ENCODE measurements around the gene DSE.

DSE gene

GRCh38 chr6:116456927-116457326 lies 86.2 kb downstream of the DSE start:
- no peak overlapping the region for H3K4me3 ChIP-seq (ENCODE audit: low read depth, low read length)
- TF ChIP-seq CTCF (conservative IDR thresholded peaks at IDR 0.05; ENCODE audit: low read depth, low read length) = no peak
- no peak for DNase-seq (ENCODE audit: low read depth)

DNA sequence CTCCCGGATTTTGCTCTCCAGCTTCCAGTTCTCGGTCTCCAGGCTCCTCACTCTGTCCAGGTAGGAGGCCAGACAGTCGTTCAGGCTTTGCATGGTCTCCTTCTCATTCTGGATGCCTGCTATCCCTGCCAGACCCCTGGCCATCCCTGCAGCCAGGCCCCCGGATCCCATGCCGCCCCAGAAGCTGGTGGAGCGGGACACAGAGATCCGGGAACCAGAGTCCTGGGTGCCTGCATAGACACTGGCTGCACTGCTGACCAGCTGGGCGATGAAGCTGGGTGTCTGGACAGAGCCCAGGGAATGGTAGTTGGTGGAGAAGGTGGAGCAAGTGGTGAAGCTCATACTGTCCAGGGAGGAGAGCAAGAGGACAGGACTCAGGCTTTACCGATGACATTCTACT lies 87.5 kb downstream of the DSE start:
- H3K4me3 ChIP-seq (ENCODE audit: low read depth, low read length) = no peak overlapping the region
- DNase-seq (ENCODE audit: low read depth) = no peak
- TF ChIP-seq CTCF (conservative IDR thresholded peaks at IDR 0.05; ENCODE audit: low read depth, low read length) = no peak

DNA sequence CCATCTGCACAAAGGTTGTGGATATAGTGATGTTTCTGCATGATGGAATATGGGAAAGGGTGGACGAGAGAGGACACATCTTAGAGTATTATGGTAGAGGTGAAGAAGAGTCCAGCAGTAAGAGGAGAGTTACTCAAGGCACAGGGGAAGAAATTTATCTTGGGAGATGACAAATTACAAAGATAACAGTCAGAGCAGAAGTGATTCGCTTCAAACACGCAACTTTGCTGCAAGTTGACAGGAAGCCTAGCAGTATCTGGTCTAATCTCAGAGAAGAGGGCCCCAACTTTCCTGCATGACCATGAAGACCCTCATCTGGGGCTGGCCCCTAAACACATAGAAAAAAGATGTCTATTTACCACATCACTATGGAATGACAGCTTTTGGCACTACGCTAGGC lies 89.2 kb downstream of the DSE start:
- DNase-seq (ENCODE audit: low read depth) = no peak
- H3K4me3 ChIP-seq (ENCODE audit: low read depth, low read length) = no peak overlapping the region
- TF ChIP-seq CTCF (conservative IDR thresholded peaks at IDR 0.05; ENCODE audit: low read depth, low read length) = no peak

- TF ChIP-seq CTCF (conservative IDR thresholded peaks at IDR 0.05; ENCODE audit: low read depth, low read length) = no peak
- peak within 1 kb of the TSS; percentile 60 for H3K4me3 ChIP-seq (ENCODE audit: low read depth, low read length)
- no peak for DNase-seq (ENCODE audit: low read depth)
Measured at GRCh38 chr6:116461331-116461931, 90.7 kb downstream of the DSE start, which contains the start of gene CALHM6. CALHM6 (plus strand) TSS chr6:116461375; CDS start chr6:116461930, 555 bp downstream.

DNA sequence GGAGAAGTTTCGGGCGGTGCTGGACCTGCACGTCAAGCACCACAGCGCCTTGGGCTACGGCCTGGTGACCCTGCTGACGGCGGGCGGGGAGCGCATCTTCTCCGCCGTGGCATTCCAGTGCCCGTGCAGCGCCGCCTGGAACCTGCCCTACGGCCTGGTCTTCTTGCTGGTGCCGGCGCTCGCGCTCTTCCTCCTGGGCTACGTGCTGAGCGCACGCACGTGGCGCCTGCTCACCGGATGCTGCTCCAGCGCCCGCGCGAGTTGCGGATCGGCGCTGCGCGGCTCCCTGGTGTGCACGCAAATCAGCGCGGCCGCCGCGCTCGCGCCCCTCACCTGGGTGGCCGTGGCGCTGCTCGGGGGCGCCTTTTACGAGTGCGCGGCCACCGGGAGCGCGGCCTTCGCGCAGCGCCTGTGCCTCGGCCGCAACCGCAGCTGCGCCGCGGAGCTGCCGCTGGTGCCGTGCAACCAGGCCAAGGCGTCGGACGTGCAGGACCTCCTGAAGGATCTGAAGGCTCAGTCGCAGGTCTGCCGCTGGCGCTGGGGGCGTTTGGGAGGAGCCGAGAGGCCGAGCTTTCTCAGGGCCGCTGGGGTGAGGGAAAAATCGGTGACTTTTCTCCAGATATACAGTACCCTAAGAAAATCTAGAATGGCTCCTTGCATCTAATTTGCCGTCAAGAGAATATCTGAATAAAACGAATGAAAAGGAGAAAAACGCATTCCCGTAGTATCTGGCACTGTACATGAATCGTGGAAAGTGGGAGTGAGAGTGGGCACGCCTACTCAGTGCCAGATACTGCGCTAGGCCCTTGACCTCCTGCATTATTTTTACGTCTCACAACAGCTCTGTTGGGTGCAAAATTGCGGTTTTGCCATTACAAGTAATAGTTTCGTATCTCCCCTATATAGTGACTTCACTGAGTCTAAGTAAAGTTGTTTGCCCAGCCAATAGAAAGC lies 91.5 kb downstream of the DSE start:
- no peak for TF ChIP-seq CTCF (conservative IDR thresholded peaks at IDR 0.05; ENCODE audit: low read depth, low read length)
- peak overlapping the region; percentile 60 for H3K4me3 ChIP-seq (ENCODE audit: low read depth, low read length)
- DNase-seq (ENCODE audit: low read depth) = peak; percentile 64

GRCh38 chr6:116463301-116463700 lies 92.6 kb downstream of the DSE start:
- TF ChIP-seq CTCF (conservative IDR thresholded peaks at IDR 0.05; ENCODE audit: low read depth, low read length) = no peak
- DNase-seq (ENCODE audit: low read depth) = no peak
- no peak overlapping the region for H3K4me3 ChIP-seq (ENCODE audit: low read depth, low read length)

All from choroid plexus epithelial cell (primary cell).